Brain microvascular endothelial cell (primary cell): ENCODE data around the gene HK1.
A peak's percentile ranks its signal among the peaks of the same experiment; 100 is the strongest.

Experiments
- DNase-seq: peaks from one replicate; pipeline ENCODE4 v3.0.0-alpha.2; 2020
- H3K27ac ChIP-seq: fragments of 250-450 bp; sonication (Bioruptor Pico); 2 replicates; pipeline ENCODE4 v1.5.1; 2020; ENCODE audit warnings: mild to moderate bottlenecking, moderate library complexity
- H3K27me3 ChIP-seq: fragments of 250-450 bp; sonication (Bioruptor Pico); replicated peaks from 2 replicates; pipeline ENCODE4 v1.5.1; 2020; ENCODE audit warnings: mild to moderate bottlenecking
- H3K36me3 ChIP-seq: fragments of 250-450 bp; sonication (Bioruptor Pico); replicated peaks from 2 replicates; pipeline ENCODE4 v1.5.1; 2020; ENCODE audit warnings: mild to moderate bottlenecking
- H3K4me3 ChIP-seq: 2 replicates; pipeline ENCODE4 v1.5.1; 2011; ENCODE audit warnings: low read depth, mild to moderate bottlenecking, control low read depth, low read length, moderate library complexity
- in situ Hi-C: cut with HindIII; loops from 2 replicates; pipeline ENCODE4 v1.10.0; 2017; ENCODE audit warnings: low sequenced_read_pairs, low pct_ligation_motif_present
- TF ChIP-seq, protein P1 (sequence below): IDR thresholded peaks from 2 replicates; pipeline ENCODE4 v1.5.1; 2011; ENCODE audit warnings: low read depth, mild to moderate bottlenecking, moderate library complexity, low read length, control low read depth, inconsistent platforms; ENCODE audit errors: missing control alignments

The HK1 gene

DNA sequence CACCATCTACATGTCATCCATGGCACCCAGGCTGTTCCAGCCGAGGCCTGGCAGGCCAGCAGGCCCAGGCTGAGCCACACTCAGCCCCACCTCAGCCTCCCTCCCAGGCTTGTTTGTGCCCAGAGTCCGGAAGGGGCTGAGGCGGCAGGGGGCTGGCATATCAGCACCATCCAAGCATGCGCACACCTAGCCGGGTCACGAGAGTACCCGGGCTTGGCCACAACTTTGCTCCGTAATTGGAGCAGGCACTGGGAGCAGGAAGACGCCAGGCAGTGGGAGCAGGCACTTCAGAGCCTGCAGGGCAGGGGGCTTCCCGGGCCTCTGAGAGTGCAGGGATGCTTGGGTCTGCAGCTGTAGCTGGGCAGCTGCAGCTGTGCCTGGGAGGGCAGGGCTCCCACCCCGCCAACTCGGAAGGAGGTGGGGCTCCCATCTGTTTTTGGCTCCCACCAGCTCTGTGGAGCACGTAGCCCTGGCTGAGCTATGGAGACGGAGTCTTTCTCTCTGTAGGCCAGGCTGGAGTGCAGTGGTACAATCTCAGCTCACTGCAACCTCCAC, 157.7 kb downstream of the HK1 start:
- Histone ChIP-seq H3K36me3 (no peaks in the 10 kb centered on the region), H3K27ac (no peak overlapping the region), H3K27me3 (no peaks in the 10 kb centered on the region), H3K4me3 (no peak overlapping the region)
- in situ Hi-C loops, result no loop called here
- TF ChIP-seq, protein P1, sequence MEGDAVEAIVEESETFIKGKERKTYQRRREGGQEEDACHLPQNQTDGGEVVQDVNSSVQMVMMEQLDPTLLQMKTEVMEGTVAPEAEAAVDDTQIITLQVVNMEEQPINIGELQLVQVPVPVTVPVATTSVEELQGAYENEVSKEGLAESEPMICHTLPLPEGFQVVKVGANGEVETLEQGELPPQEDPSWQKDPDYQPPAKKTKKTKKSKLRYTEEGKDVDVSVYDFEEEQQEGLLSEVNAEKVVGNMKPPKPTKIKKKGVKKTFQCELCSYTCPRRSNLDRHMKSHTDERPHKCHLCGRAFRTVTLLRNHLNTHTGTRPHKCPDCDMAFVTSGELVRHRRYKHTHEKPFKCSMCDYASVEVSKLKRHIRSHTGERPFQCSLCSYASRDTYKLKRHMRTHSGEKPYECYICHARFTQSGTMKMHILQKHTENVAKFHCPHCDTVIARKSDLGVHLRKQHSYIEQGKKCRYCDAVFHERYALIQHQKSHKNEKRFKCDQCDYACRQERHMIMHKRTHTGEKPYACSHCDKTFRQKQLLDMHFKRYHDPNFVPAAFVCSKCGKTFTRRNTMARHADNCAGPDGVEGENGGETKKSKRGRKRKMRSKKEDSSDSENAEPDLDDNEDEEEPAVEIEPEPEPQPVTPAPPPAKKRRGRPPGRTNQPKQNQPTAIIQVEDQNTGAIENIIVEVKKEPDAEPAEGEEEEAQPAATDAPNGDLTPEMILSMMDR, result no peak
- DNase-seq, result no peak

DNA sequence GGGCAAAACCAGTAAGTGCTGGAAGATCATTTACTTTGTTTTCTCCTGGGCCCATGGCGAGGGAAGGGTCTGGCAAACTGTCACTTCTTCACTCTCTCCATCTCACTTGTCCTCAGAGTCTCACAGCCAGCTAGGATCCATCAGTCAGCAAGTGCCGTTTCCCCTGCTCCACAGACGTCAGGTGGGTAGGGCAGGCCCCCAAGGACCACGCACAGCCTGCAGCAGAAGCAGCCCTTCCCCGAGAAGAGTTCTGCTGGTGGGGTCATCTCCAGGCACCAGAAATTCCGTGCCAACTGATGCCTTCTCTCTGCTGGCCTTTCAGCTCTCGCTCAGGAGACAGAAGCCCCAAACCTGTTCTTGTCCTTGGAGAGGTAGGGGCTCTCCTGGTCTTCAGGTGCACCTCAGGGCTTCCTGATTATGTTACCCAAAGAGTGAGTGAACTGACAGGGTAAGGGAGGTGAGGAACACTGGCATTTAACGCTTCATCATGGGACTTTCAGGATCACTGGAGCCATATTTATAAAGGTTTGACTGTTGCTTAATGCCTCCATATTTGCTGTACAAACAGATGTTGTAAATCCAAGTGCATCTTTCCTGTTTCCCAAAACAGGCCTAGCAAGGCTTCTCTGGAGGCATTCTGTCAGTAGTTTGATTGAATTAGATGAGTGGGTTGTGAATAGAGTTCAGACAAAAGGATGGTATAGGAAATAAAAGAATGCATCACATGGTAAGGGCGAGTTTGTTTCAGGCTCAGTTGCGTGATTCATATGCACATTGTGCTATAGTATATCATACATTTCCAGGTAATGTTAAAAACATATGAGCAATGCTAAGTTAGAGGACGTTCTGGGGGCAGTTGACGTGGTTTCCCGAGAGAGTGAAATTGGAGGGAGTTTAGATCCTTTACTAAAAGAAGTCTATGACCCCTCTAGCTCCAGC, 159.3 kb downstream of the HK1 start:
- in situ Hi-C loops, result no loop called here
- H3K27ac ChIP-seq, result no peak overlapping the region

DNA sequence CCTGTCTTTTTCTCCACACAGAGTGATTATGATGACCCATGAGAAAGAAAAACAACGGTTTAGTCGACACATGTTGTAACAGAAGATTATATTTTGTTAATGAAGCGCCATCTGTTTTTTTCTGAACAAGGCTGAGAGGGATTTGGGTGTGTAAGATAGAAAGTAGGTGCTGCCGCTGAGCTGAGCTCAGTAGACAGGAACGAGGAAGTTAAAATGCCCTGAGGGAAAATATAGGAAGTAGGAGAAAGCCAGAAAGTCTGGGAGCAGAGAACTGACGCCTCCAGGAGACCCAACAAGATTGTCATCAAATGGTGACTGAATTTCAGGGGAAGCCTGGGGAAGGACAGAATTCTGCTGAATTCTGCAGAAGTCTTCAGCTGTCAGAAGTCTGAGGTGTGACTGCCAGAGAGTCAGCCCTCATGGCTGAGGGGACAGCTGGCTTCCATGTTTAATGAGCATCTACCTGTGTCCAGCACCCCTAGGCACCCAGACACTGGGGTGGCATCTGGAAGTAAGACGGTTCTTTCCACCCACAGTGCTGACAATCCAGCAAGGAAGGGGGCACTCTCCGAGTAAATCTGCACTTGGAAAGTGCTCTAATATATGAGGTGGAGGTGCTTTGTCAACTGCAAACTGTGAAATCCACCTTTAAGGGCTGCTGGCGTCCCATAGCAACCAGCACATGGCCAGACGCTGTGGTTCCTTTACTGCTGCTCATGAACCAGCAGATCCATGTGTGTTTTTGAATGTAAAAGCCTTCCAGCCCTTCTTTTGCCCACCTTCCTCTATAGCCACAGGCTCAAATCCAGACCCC, 160.4 kb downstream of the HK1 start:
- Histone ChIP-seq H3K4me3 (no peak overlapping the region), H3K36me3 (no peaks in the 10 kb centered on the region), H3K27ac (no peak overlapping the region), H3K27me3 (no peaks in the 10 kb centered on the region)
- in situ Hi-C loops, result no loop called here
- TF ChIP-seq, protein P1, result no peak
- DNase-seq, result peak; percentile 14

More for the DNA sequence above, 159.3 kb downstream of the HK1 start:
- Histone ChIP-seq H3K27me3 (no peaks in the 10 kb centered on the region), H3K36me3 (no peaks in the 10 kb centered on the region), H3K4me3 (no peak overlapping the region)
- TF ChIP-seq, protein P1, result no peak
- no peak for DNase-seq

DNA sequence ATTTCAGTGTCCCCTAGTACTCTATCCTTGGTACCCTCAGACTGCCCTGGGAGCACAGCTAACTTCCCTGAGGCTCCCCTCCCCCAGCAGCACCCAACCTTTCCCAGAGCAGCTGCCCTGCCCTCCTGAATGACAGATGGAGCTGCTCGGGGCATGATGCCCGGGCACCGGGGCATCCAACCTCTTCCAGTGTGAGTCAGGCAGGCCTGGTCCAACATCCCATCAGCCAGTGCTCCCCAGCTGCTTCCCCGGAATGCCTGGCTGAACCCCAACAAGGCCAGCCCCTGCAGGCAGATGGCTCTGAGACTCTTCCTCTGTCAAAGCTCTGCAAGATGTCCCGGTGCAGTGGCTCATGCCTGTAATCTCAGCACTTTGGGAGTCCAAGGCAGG, 161.0 kb downstream of the HK1 start:
- TF ChIP-seq, protein P1, result no peak
- Histone ChIP-seq H3K27me3 (no peaks in the 10 kb centered on the region), H3K36me3 (no peaks in the 10 kb centered on the region), H3K27ac (no peak overlapping the region), H3K4me3 (no peak overlapping the region)
- in situ Hi-C loops, result no loop called here
- no peak for DNase-seq

DNA sequence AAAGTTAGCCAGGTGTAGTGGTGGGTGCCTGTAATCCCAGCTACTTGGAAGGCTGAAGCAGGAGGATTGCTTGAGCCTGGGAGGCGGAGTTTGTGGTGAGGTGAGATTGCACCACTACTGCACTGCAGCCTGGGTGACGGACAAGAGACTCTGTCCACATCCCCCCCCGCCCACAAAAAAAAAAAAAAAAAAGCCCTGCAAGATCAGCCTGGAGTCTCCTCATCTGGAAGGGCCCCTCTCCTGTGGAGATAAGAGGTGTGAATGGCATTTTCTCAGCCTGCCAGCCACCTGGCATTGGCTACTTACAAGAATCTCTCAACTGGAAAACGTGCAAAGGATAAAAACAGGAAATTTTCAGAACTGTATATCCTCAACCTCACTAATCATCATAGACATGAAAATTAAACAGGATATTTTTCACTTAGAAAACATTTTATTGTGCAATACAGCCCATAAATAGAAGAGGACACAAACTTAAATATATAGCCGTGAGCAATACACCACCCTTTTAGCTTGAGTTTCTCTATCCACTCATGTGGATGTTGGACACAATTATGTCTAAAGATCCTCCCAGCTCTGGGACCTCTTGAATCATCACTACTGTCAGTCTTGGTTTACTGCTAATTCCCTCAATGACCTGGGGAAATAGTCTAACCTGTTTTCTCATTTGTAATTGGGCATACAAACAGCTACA, 161.7 kb downstream of the HK1 start:
- in situ Hi-C loops, result no loop called here
- DNase-seq, result no peak
- no peak overlapping the region for H3K27ac ChIP-seq
- H3K36me3 ChIP-seq, result no peaks in the 10 kb centered on the region
- TF ChIP-seq, protein P1, result no peak
- no peaks in the 10 kb centered on the region for H3K27me3 ChIP-seq
- no peak overlapping the region for H3K4me3 ChIP-seq
